IMR-90 (cell line): Measurements from ENCODE around the gene SASH1. TPM values are rescaled to one million over a fixed set of nuclear protein-coding genes. Genes with fewer than 3 reads are reported as not detected.

Source experiments
- ATAC-seq: fragments of 200-7000 bp; cut with Tn5 transposase; 2 replicates; pipeline ENCODE4 v1.9.1; 2020; ENCODE audit warnings: low read depth, mild to moderate bottlenecking, moderate library complexity
- BruUV-seq: library from RNA; stranded (reverse); fragments of 400-500 nt; replicated peaks from 2 replicates; lab custom pipeline; 2021; lab: Mats Ljungman, UMichigan
- CTCF ChIA-PET: fragments of 300-600 bp; formaldehyde crosslinking; extraction: SDS; loops from one replicate; lab custom pipeline; 2021; ENCODE audit warnings: antibody characterized with exemption; lab: Yijun Ruan, JAX
- POLR2A ChIA-PET: fragments of 300-600 bp; sonication (Branson Sonifier 250); formaldehyde crosslinking; loops from one replicate; lab custom pipeline; 2022; ENCODE audit warnings: antibody characterized with exemption; ENCODE audit not compliant: unreplicated experiment; lab: Charles Lee
- DNase-seq: peaks from one replicate; pipeline ENCODE4 v3.0.0; 2013
- H2AFZ ChIP-seq: replicated peaks from 2 replicates; pipeline ENCODE3; 2013; ENCODE audit warnings: low read length, mild to moderate bottlenecking; ENCODE audit not compliant: poor library complexity
- H2AK5ac ChIP-seq: 2 replicates; pipeline ENCODE4 v1.6.1; 2013; ENCODE audit warnings: low read depth, low read length, inconsistent platforms
- H2AK9ac ChIP-seq: replicated peaks from 2 replicates; pipeline ENCODE3; 2013; ENCODE audit warnings: mild to moderate bottlenecking, low read depth, low read length, moderate library complexity; ENCODE audit not compliant: poor library complexity
- H2BK120ac ChIP-seq: 2 replicates; pipeline ENCODE4 v1.6.1; 2013; ENCODE audit warnings: low read depth, low read length, inconsistent platforms
- H2BK15ac ChIP-seq: 3 replicates; pipeline ENCODE4 v1.6.1; 2013; ENCODE audit warnings: low read depth, low read length, inconsistent platforms
- H2BK20ac ChIP-seq: 2 replicates; pipeline ENCODE4 v1.6.1; 2013; ENCODE audit warnings: low read depth, mild to moderate bottlenecking, inconsistent platforms, low read length, moderate library complexity
- H2BK5ac ChIP-seq: 2 replicates; pipeline ENCODE4 v1.6.1; 2013; ENCODE audit warnings: mild to moderate bottlenecking, low read depth, low read length, inconsistent platforms; ENCODE audit not compliant: poor library complexity, severe bottlenecking
- H3K14ac ChIP-seq: replicated peaks from 2 replicates; pipeline ENCODE4 v1.6.1; 2013; ENCODE audit warnings: low read depth, low read length, inconsistent platforms
- H3K18ac ChIP-seq: 2 replicates; pipeline ENCODE4 v1.6.1; 2013; ENCODE audit warnings: low read depth, low read length, control low read depth
- H3K23ac ChIP-seq: 2 replicates; pipeline ENCODE4 v1.6.1; 2013; ENCODE audit warnings: low read depth, low read length, inconsistent platforms
- H3K27ac ChIP-seq: 2 replicates; pipeline ENCODE4 v1.5.1; 2013; ENCODE audit warnings: mild to moderate bottlenecking, control low read depth, low read length; ENCODE audit not compliant: insufficient read depth
- H3K27me3 ChIP-seq: 2 replicates; pipeline ENCODE4 v1.6.1; 2013; ENCODE audit warnings: low read length; ENCODE audit not compliant: control insufficient read depth, insufficient read depth
- H3K36me3 ChIP-seq: 2 replicates; pipeline ENCODE4 v1.6.1; 2013; ENCODE audit warnings: low read length, mixed read lengths; ENCODE audit not compliant: control insufficient read depth, insufficient read depth
- H3K4ac ChIP-seq: 2 replicates; pipeline ENCODE4 v1.6.1; 2013; ENCODE audit warnings: low read depth, low read length, inconsistent platforms
- H3K4me1 ChIP-seq: 2 replicates; pipeline ENCODE4 v1.6.1; 2013; ENCODE audit warnings: low read length, mixed read lengths; ENCODE audit not compliant: control insufficient read depth, insufficient read depth
- H3K4me2 ChIP-seq: 2 replicates; pipeline ENCODE4 v1.6.1; 2013; ENCODE audit warnings: low read depth, mild to moderate bottlenecking, control low read depth, low read length, moderate library complexity
- H3K4me3 ChIP-seq: 2 replicates; pipeline ENCODE4 v1.5.1; 2013; ENCODE audit warnings: low read depth, mild to moderate bottlenecking, control low read depth, low read length, moderate library complexity; ENCODE audit not compliant: insufficient read depth
- H3K56ac ChIP-seq: 2 replicates; pipeline ENCODE4 v1.6.1; 2013; ENCODE audit warnings: low read length, inconsistent platforms; ENCODE audit not compliant: insufficient read depth; ENCODE audit errors: extremely low read depth
- H3K79me1 ChIP-seq, 2 experiments: 2 replicates each; pipeline ENCODE4 v1.6.1; 2013; ENCODE audit warnings: low read length in 2 of 2, inconsistent platforms in 1 of 2, low read depth in 1 of 2
- H3K9ac ChIP-seq: 2 replicates; pipeline ENCODE4 v1.6.1; 2013; ENCODE audit warnings: low read depth, low read length, control low read depth
- H3K9me1 ChIP-seq: 2 replicates; pipeline ENCODE4 v1.6.1; 2013; ENCODE audit warnings: low read length, inconsistent platforms; ENCODE audit not compliant: insufficient read depth
- H3K9me3 ChIP-seq: 2 replicates; pipeline ENCODE4 v1.6.1; 2013; ENCODE audit warnings: low read length; ENCODE audit not compliant: control insufficient read depth, insufficient read depth
- H4K20me1 ChIP-seq: 2 replicates; pipeline ENCODE4 v1.6.1; 2013; ENCODE audit warnings: low read length, inconsistent platforms; ENCODE audit not compliant: insufficient read depth
- H4K5ac ChIP-seq: 2 replicates; pipeline ENCODE4 v1.6.1; 2013; ENCODE audit warnings: mild to moderate bottlenecking, low read depth, low read length, control low read depth
- H4K8ac ChIP-seq, 2 experiments: 2 replicates each; pipeline ENCODE4 v1.6.1; 2013; ENCODE audit warnings: low read depth in 2 of 2, low read length in 2 of 2, control low read depth in 1 of 2, inconsistent platforms in 1 of 2
- H4K91ac ChIP-seq: 2 replicates; pipeline ENCODE4 v1.6.1; 2013; ENCODE audit warnings: low read depth, low read length, inconsistent platforms; ENCODE audit not compliant: insufficient read depth
- BHLHE40 ChIP-seq: fragments of 150-350 bp; IDR thresholded peaks from 2 replicates; pipeline ENCODE4 v1.6.1; 2016; ENCODE audit warnings: mild to moderate bottlenecking, low read depth, low read length
- CEBPB ChIP-seq: IDR thresholded peaks from 2 replicates; pipeline ENCODE4 v1.6.1; 2012; ENCODE audit warnings: low read depth, low read length, improper control_type of control experiment
- CHD1 ChIP-seq: IDR thresholded peaks from 2 replicates; pipeline ENCODE4 v1.6.1; 2012; ENCODE audit warnings: low read depth, low read length, improper control_type of control experiment
- FOS ChIP-seq: fragments of 150-350 bp; IDR thresholded peaks from 2 replicates; pipeline ENCODE4 v1.6.1; 2016; ENCODE audit warnings: low read depth, low read length
- MAZ ChIP-seq: IDR thresholded peaks from 2 replicates; pipeline ENCODE4 v1.6.1; 2012; ENCODE audit warnings: low read depth, mild to moderate bottlenecking, low read length, improper control_type of control experiment, moderate library complexity, borderline replicate concordance
- MXI1 ChIP-seq: IDR thresholded peaks from 2 replicates; pipeline ENCODE4 v1.6.1; 2012; ENCODE audit warnings: low read depth, mild to moderate bottlenecking, low read length, moderate library complexity, borderline replicate concordance
- NFE2L2 ChIP-seq: fragments of 150-350 bp; IDR thresholded peaks from 2 replicates; pipeline ENCODE4 v1.6.1; 2016; ENCODE audit warnings: low read depth, mild to moderate bottlenecking, low read length
- POLR2A ChIP-seq: IDR thresholded peaks from 2 replicates; pipeline ENCODE4 v1.6.1; 2012; ENCODE audit warnings: mild to moderate bottlenecking, low read depth, low read length
- RCOR1 ChIP-seq: IDR thresholded peaks from 2 replicates; pipeline ENCODE4 v1.6.1; 2012; ENCODE audit warnings: mild to moderate bottlenecking, low read length, improper control_type of control experiment; ENCODE audit not compliant: insufficient replicate concordance
- RFX5 ChIP-seq: IDR thresholded peaks from 2 replicates; pipeline ENCODE4 v1.8.0; 2012; ENCODE audit warnings: low read depth, mild to moderate bottlenecking, low read length, moderate library complexity
- SMC3 ChIP-seq: fragments of 150-350 bp; IDR thresholded peaks from 2 replicates; pipeline ENCODE4 v1.6.1; 2016; ENCODE audit warnings: low read depth, mild to moderate bottlenecking, antibody characterized with exemption, low read length, moderate library complexity
- WGBS, 2 experiments: methylation state at CpG; one replicate each; pipeline versions ENCODE4 v1.1.5 to v1.1.7; 2013; ENCODE audit warnings: missing lambda C conversion rate in 2 of 2; ENCODE audit not compliant: insufficient read length in 1 of 2; ENCODE audit errors: extremely low coverage in 2 of 2; 5-methylcytosine and 5-hydroxymethylcytosine counted together
- dilution Hi-C: fragments of 300-500 bp; cut with HindIII; formaldehyde crosslinking; loops from one replicate; pipeline ENCODE4 v1.14.3; 2018; ENCODE audit warnings: low sequenced_read_pairs; ENCODE audit not compliant: unreplicated experiment
- in situ Hi-C: fragments of 300-500 bp; cut with MboI; formaldehyde crosslinking; loops from 3 replicates; pipeline ENCODE4 v1.14.3; 2019; ENCODE audit warnings: low sequenced_read_pairs, inconsistent platforms, mixed read lengths
- intact Hi-C: fragments of 100-400 bp; cut with micrococcal nuclease; formaldehyde crosslinking; loops from 2 replicates; pipeline ENCODE4 v1.10.0; 2022
- polyA plus RNA-seq, 3 experiments: library from polyadenylated mRNA; depleted of rRNA; stranded (reverse); fragments of >200 nt; gene quantifications; 2 replicates each; pipeline ENCODE4 v1.2.3, GENCODE V29; 2012; ENCODE audit warnings: low replicate concordance in 1 of 3
- total RNA-seq: library from RNA; depleted of rRNA; stranded (reverse); fragments of >200 nt; gene quantifications from 2 replicates; pipeline ENCODE4 v1.2.3, GENCODE V29; 2012
- TF ChIP-seq, protein P1 (sequence below): conservative IDR thresholded peaks from 2 replicates; pipeline ENCODE4 v1.5.1; 2012; ENCODE audit warnings: mild to moderate bottlenecking, low read depth, low read length, improper control_type of control experiment
- TF ChIP-seq, protein P2 (sequence below): fragments of 150-350 bp; IDR thresholded peaks from 2 replicates; pipeline ENCODE4 v1.6.1; 2016; ENCODE audit warnings: low read depth, mild to moderate bottlenecking, low read length, moderate library complexity, borderline replicate concordance
- TF ChIP-seq, protein P3 (sequence below): fragments of 150-350 bp; IDR thresholded peaks from 2 replicates; pipeline ENCODE4 v1.6.1; 2017; ENCODE audit warnings: mild to moderate bottlenecking, antibody characterized with exemption, low read length, low read depth

Gene SASH1
- total and polyA plus RNA-seq, 2 of the 4 experiments (the other 2 are of a cell fraction), result 11.6 to 16.5 TPM

DNA sequence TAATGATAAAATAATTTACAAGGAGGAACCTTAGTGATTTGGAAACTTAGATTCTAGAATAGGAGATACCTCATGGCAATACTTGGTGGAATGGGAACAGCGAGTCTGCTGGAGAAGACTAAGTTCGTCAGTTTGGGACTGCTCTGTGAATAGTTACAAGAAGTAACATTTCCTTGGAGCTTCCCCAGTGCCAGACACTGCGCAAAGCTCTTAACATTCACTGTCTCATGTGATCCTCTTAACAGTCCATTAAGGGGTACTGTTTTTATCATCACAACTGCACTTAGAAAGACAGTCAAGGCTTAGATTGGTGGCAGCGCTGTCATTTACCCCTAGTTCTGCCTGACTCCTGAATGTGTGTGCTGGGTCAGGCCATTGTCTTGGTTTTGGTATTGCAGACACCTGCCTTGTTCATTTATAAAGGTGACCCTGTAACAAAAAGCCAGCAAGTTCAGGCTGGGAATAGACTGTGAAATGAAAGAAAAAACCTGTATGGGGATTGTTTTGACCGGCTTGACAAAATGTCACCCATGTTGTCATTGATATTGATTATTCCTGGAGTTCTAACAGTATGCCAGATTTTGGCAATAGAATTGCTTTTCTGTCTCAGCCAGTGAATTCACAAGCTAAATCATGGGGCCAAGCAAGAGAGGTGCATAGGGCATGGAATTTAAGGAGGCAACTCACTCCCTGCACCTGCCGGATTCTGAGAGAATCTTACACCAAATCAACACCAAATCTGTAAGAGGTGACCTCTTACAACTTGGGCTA is 118.4 kb downstream of the SASH1 start:
- peak overlapping the region; percentile 84 for H4K5ac ChIP-seq
- no peak for ATAC-seq
- peak overlapping the region; percentile 90 for H3K18ac ChIP-seq
- H3K4me1 ChIP-seq, result peaks cover 19% of the 10 kb centered on the region
- peak overlapping the region; percentile 93 for H2BK20ac ChIP-seq
- H2AK9ac ChIP-seq, result no peak overlapping the region
- H3K27ac ChIP-seq, result peak overlapping the region; percentile 48; the same call in 1 of the 2 replicates
- no peaks in the 10 kb centered on the region for H4K20me1 ChIP-seq
- peak overlapping the region; percentile 85 for H2BK15ac ChIP-seq
- no peak overlapping the region for H3K9ac ChIP-seq
- H3K9me1 ChIP-seq, result peaks cover 16% of the 10 kb centered on the region
- H3K27me3 ChIP-seq, result no peaks in the 10 kb centered on the region
- in situ Hi-C loops, result loop anchor here (10.0 kb wide), 1 partner anchor 956 kb away; the partner anchor contains the start of gene SAMD5
- intact Hi-C loops, result loop anchor here (5.0 kb wide), 1 partner anchor 54 kb away; no protein-coding TSS in a partner anchor
- no peaks in the 10 kb centered on the region for H3K36me3 ChIP-seq
- 80% methylated on average over 2 of the region's 6 CpGs; no CpG with 5 or more reads in 1 of the 2 experiments for WGBS, 2 experiments
- H2BK5ac ChIP-seq, result peak overlapping the region; percentile 87
- ChIA-PET POLR2A (no interaction called here), CTCF (no interaction called here)
- H4K91ac ChIP-seq, result peak overlapping the region; percentile 74
- peak overlapping the region; percentile 90 for H2BK120ac ChIP-seq
- H3K9me3 ChIP-seq, result no peaks in the 10 kb centered on the region
- no peak for DNase-seq
- peak overlapping the region; percentile 21 to 73; a peak in 2 of 4 replicates for H4K8ac ChIP-seq
- H3K14ac ChIP-seq, result peak overlapping the region; percentile 47
- H3K4ac ChIP-seq, result peak overlapping the region; percentile 93
- no TSS peak for BruUV-seq
- H2AK5ac ChIP-seq, result peak overlapping the region; percentile 79
- no peak overlapping the region for H2AFZ ChIP-seq
- peaks cover 12 to 63% of the 10 kb centered on the region in 2 experiments for H3K79me1 ChIP-seq
- peak overlapping the region; percentile 71; the same call in 1 of the 2 replicates for H3K23ac ChIP-seq
- dilution Hi-C loops, result no loop called here
- H3K4me3 ChIP-seq, result no peak overlapping the region
- H3K4me2 ChIP-seq, result no peak overlapping the region
- H3K56ac ChIP-seq, result peak overlapping the region; percentile 55; the same call in 1 of the 2 replicates
- TF ChIP-seq CHD1 (no peak), RFX5 (no peak), POLR2A (no peak), BHLHE40 (no peak), MXI1 (no peak), NFE2L2 (no peak), CEBPB (no peak), RCOR1 (no peak), FOS (no peak), MAZ (no peak), SMC3 (no peak)
- TF ChIP-seq, protein P1, sequence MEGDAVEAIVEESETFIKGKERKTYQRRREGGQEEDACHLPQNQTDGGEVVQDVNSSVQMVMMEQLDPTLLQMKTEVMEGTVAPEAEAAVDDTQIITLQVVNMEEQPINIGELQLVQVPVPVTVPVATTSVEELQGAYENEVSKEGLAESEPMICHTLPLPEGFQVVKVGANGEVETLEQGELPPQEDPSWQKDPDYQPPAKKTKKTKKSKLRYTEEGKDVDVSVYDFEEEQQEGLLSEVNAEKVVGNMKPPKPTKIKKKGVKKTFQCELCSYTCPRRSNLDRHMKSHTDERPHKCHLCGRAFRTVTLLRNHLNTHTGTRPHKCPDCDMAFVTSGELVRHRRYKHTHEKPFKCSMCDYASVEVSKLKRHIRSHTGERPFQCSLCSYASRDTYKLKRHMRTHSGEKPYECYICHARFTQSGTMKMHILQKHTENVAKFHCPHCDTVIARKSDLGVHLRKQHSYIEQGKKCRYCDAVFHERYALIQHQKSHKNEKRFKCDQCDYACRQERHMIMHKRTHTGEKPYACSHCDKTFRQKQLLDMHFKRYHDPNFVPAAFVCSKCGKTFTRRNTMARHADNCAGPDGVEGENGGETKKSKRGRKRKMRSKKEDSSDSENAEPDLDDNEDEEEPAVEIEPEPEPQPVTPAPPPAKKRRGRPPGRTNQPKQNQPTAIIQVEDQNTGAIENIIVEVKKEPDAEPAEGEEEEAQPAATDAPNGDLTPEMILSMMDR, result no peak
- TF ChIP-seq, protein P2, sequence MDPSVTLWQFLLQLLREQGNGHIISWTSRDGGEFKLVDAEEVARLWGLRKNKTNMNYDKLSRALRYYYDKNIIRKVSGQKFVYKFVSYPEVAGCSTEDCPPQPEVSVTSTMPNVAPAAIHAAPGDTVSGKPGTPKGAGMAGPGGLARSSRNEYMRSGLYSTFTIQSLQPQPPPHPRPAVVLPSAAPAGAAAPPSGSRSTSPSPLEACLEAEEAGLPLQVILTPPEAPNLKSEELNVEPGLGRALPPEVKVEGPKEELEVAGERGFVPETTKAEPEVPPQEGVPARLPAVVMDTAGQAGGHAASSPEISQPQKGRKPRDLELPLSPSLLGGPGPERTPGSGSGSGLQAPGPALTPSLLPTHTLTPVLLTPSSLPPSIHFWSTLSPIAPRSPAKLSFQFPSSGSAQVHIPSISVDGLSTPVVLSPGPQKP, result no peak
- TF ChIP-seq, protein P3, sequence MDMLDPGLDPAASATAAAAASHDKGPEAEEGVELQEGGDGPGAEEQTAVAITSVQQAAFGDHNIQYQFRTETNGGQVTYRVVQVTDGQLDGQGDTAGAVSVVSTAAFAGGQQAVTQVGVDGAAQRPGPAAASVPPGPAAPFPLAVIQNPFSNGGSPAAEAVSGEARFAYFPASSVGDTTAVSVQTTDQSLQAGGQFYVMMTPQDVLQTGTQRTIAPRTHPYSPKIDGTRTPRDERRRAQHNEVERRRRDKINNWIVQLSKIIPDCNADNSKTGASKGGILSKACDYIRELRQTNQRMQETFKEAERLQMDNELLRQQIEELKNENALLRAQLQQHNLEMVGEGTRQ, result no peak
